Measurements from ENCODE around the gene SORBS1.

SORBS1 gene

GRCh38 chr10:95406651-95407280 lies 154.4 kb downstream of the SORBS1 start:
- peaks cover 5% of the 10 kb centered on the region for H3K4me1 ChIP-seq (ENCODE audit: control insufficient read depth, insufficient read depth, low read length)
- H3K27ac ChIP-seq (ENCODE audit: insufficient read depth, low read depth, low read length, poor library complexity, severe bottlenecking): no peak overlapping the region
- H3K9me3 ChIP-seq (ENCODE audit: control insufficient read depth, low read length): no peaks in the 10 kb centered on the region
- no peaks in the 10 kb centered on the region for H3K27me3 ChIP-seq (ENCODE audit: control insufficient read depth, insufficient read depth, low read length, poor library complexity, severe bottlenecking)
- H3K36me3 ChIP-seq (ENCODE audit: control insufficient read depth, insufficient read depth, low read length): no peaks in the 10 kb centered on the region
- no peak overlapping the region for H3K4me3 ChIP-seq (ENCODE audit: insufficient read depth, low read depth, low read length)
- WGBS, 2 experiments: 91 to 92% methylated on average over 11 of the region's 11 CpGs

GRCh38 chr10:95405655-95406054 lies 155.5 kb downstream of the SORBS1 start:
- no peak overlapping the region for H3K4me3 ChIP-seq (ENCODE audit: insufficient read depth, low read depth, low read length)
- 71 to 80% methylated on average over 2 of the region's 2 CpGs for WGBS, 2 experiments

GRCh38 chr10:95404864-95405263 lies 156.3 kb downstream of the SORBS1 start:
- Histone ChIP-seq H3K4me1 (ENCODE audit: control insufficient read depth, insufficient read depth, low read length) (peaks cover 5% of the 10 kb centered on the region), H3K27me3 (ENCODE audit: control insufficient read depth, insufficient read depth, low read length, poor library complexity, severe bottlenecking) (no peaks in the 10 kb centered on the region), H3K4me3 (ENCODE audit: insufficient read depth, low read depth, low read length) (no peak overlapping the region), H3K36me3 (ENCODE audit: control insufficient read depth, insufficient read depth, low read length) (no peaks in the 10 kb centered on the region), H3K9me3 (ENCODE audit: control insufficient read depth, low read length) (no peaks in the 10 kb centered on the region), H3K27ac (ENCODE audit: insufficient read depth, low read depth, low read length, poor library complexity, severe bottlenecking) (no peak overlapping the region)
- WGBS, 2 experiments: 90 to 100% methylated on average over 1 of the region's 1 CpG

More at GRCh38 chr10:95405655-95406054, 155.5 kb downstream of the SORBS1 start:
- Histone ChIP-seq H3K36me3 (ENCODE audit: control insufficient read depth, insufficient read depth, low read length) (no peaks in the 10 kb centered on the region), H3K4me1 (ENCODE audit: control insufficient read depth, insufficient read depth, low read length) (peaks cover 5% of the 10 kb centered on the region), H3K27ac (ENCODE audit: insufficient read depth, low read depth, low read length, poor library complexity, severe bottlenecking) (no peak overlapping the region), H3K27me3 (ENCODE audit: control insufficient read depth, insufficient read depth, low read length, poor library complexity, severe bottlenecking) (no peaks in the 10 kb centered on the region), H3K9me3 (ENCODE audit: control insufficient read depth, low read length) (no peaks in the 10 kb centered on the region)

GRCh38 chr10:95404462-95404858 lies 156.7 kb downstream of the SORBS1 start:
- Histone ChIP-seq H3K36me3 (ENCODE audit: control insufficient read depth, insufficient read depth, low read length) (no peaks in the 10 kb centered on the region), H3K4me3 (ENCODE audit: insufficient read depth, low read depth, low read length) (no peak overlapping the region), H3K27ac (ENCODE audit: insufficient read depth, low read depth, low read length, poor library complexity, severe bottlenecking) (no peak overlapping the region), H3K27me3 (ENCODE audit: control insufficient read depth, insufficient read depth, low read length, poor library complexity, severe bottlenecking) (no peaks in the 10 kb centered on the region), H3K9me3 (ENCODE audit: control insufficient read depth, low read length) (no peaks in the 10 kb centered on the region), H3K4me1 (ENCODE audit: control insufficient read depth, insufficient read depth, low read length) (peaks cover under 1% of the 10 kb centered on the region)
- 91 to 92% methylated on average over 7 of the region's 7 CpGs for WGBS, 2 experiments

GRCh38 chr10:95403700-95404461 lies 157.3 kb downstream of the SORBS1 start:
- Histone ChIP-seq H3K9me3 (ENCODE audit: control insufficient read depth, low read length) (no peaks in the 10 kb centered on the region), H3K36me3 (ENCODE audit: control insufficient read depth, insufficient read depth, low read length) (no peaks in the 10 kb centered on the region), H3K4me3 (ENCODE audit: insufficient read depth, low read depth, low read length) (no peak overlapping the region), H3K4me1 (ENCODE audit: control insufficient read depth, insufficient read depth, low read length) (no peaks in the 10 kb centered on the region), H3K27me3 (ENCODE audit: control insufficient read depth, insufficient read depth, low read length, poor library complexity, severe bottlenecking) (no peaks in the 10 kb centered on the region), H3K27ac (ENCODE audit: insufficient read depth, low read depth, low read length, poor library complexity, severe bottlenecking) (no peak overlapping the region)
- 90 to 95% methylated on average over 8 of the region's 8 CpGs for WGBS, 2 experiments

GRCh38 chr10:95401704-95402469 lies 159.3 kb downstream of the SORBS1 start:
- Histone ChIP-seq H3K4me1 (ENCODE audit: control insufficient read depth, insufficient read depth, low read length) (no peaks in the 10 kb centered on the region), H3K4me3 (ENCODE audit: insufficient read depth, low read depth, low read length) (no peak overlapping the region), H3K36me3 (ENCODE audit: control insufficient read depth, insufficient read depth, low read length) (peaks cover 3% of the 10 kb centered on the region), H3K27ac (ENCODE audit: insufficient read depth, low read depth, low read length, poor library complexity, severe bottlenecking) (no peak overlapping the region), H3K27me3 (ENCODE audit: control insufficient read depth, insufficient read depth, low read length, poor library complexity, severe bottlenecking) (no peaks in the 10 kb centered on the region), H3K9me3 (ENCODE audit: control insufficient read depth, low read length) (no peaks in the 10 kb centered on the region)
- 74 to 84% methylated on average over 1 of the region's 1 CpG for WGBS, 2 experiments

- 97 to 99% methylated on average over 2 of the region's 2 CpGs for WGBS, 2 experiments
- no peaks in the 10 kb centered on the region for H3K9me3 ChIP-seq (ENCODE audit: control insufficient read depth, low read length)
- peaks cover 3% of the 10 kb centered on the region for H3K36me3 ChIP-seq (ENCODE audit: control insufficient read depth, insufficient read depth, low read length)
- H3K4me1 ChIP-seq (ENCODE audit: control insufficient read depth, insufficient read depth, low read length): no peaks in the 10 kb centered on the region
- H3K27me3 ChIP-seq (ENCODE audit: control insufficient read depth, insufficient read depth, low read length, poor library complexity, severe bottlenecking): no peaks in the 10 kb centered on the region
- no peak overlapping the region for H3K4me3 ChIP-seq (ENCODE audit: insufficient read depth, low read depth, low read length)
- no peak overlapping the region for H3K27ac ChIP-seq (ENCODE audit: insufficient read depth, low read depth, low read length, poor library complexity, severe bottlenecking)
Measured at GRCh38 chr10:95400787-95401186, 160.4 kb downstream of the SORBS1 start.

GRCh38 chr10:95399183-95399582 lies 162.0 kb downstream of the SORBS1 start:
- peaks cover 3% of the 10 kb centered on the region for H3K36me3 ChIP-seq (ENCODE audit: control insufficient read depth, insufficient read depth, low read length)
- no peaks in the 10 kb centered on the region for H3K9me3 ChIP-seq (ENCODE audit: control insufficient read depth, low read length)
- H3K4me3 ChIP-seq (ENCODE audit: insufficient read depth, low read depth, low read length): no peak overlapping the region
- no peaks in the 10 kb centered on the region for H3K4me1 ChIP-seq (ENCODE audit: control insufficient read depth, insufficient read depth, low read length)
- no peak overlapping the region for H3K27ac ChIP-seq (ENCODE audit: insufficient read depth, low read depth, low read length, poor library complexity, severe bottlenecking)
- WGBS, 2 experiments: 94 to 97% methylated on average over 5 of the region's 5 CpGs
- no peaks in the 10 kb centered on the region for H3K27me3 ChIP-seq (ENCODE audit: control insufficient read depth, insufficient read depth, low read length, poor library complexity, severe bottlenecking)

- 93 to 100% methylated on average over 2 to 3 of the region's 3 CpGs for WGBS, 2 experiments
- H3K36me3 ChIP-seq (ENCODE audit: control insufficient read depth, insufficient read depth, low read length): peaks cover 3% of the 10 kb centered on the region
Measured at GRCh38 chr10:95397747-95398146, 163.4 kb downstream of the SORBS1 start.

GRCh38 chr10:95395947-95396449 lies 165.2 kb downstream of the SORBS1 start:
- peaks cover 3% of the 10 kb centered on the region for H3K36me3 ChIP-seq (ENCODE audit: control insufficient read depth, insufficient read depth, low read length)
- H3K27ac ChIP-seq (ENCODE audit: insufficient read depth, low read depth, low read length, poor library complexity, severe bottlenecking): no peak overlapping the region
- no peaks in the 10 kb centered on the region for H3K9me3 ChIP-seq (ENCODE audit: control insufficient read depth, low read length)
- 91 to 93% methylated on average over 10 of the region's 10 CpGs for WGBS, 2 experiments
- peaks cover 3% of the 10 kb centered on the region for H3K4me1 ChIP-seq (ENCODE audit: control insufficient read depth, insufficient read depth, low read length)
- no peaks in the 10 kb centered on the region for H3K27me3 ChIP-seq (ENCODE audit: control insufficient read depth, insufficient read depth, low read length, poor library complexity, severe bottlenecking)
- no peak overlapping the region for H3K4me3 ChIP-seq (ENCODE audit: insufficient read depth, low read depth, low read length)

More at GRCh38 chr10:95397747-95398146, 163.4 kb downstream of the SORBS1 start:
- no peak overlapping the region for H3K4me3 ChIP-seq (ENCODE audit: insufficient read depth, low read depth, low read length)
- no peaks in the 10 kb centered on the region for H3K27me3 ChIP-seq (ENCODE audit: control insufficient read depth, insufficient read depth, low read length, poor library complexity, severe bottlenecking)
- H3K4me1 ChIP-seq (ENCODE audit: control insufficient read depth, insufficient read depth, low read length): no peaks in the 10 kb centered on the region
- H3K9me3 ChIP-seq (ENCODE audit: control insufficient read depth, low read length): no peaks in the 10 kb centered on the region
- no peak overlapping the region for H3K27ac ChIP-seq (ENCODE audit: insufficient read depth, low read depth, low read length, poor library complexity, severe bottlenecking)
